LNCaP clone FGC (cell line): ENCODE results near the gene TMEM54.

ENCODE experiments used
- DNase-seq: peaks from one replicate; pipeline ENCODE4 v3.0.0-alpha.2; 2011; ENCODE audit warnings: low read depth
- H3K4me3 ChIP-seq: 2 replicates; pipeline ENCODE4 v1.5.1; 2011; ENCODE audit warnings: mild to moderate bottlenecking, low read depth, low read length, control low read depth
- CTCF ChIP-seq: IDR thresholded peaks from 2 replicates; pipeline ENCODE4 v1.5.1; 2012; ENCODE audit warnings: mild to moderate bottlenecking; ENCODE audit not compliant: control insufficient read depth, insufficient read depth; ENCODE audit errors: extremely low read depth

TMEM54 gene

GRCh38 chr1:32944180-32944579, 43.0 kb upstream of the TMEM54 start:
- DNase-seq = no peak
- no peak overlapping the region for H3K4me3 ChIP-seq
- TF ChIP-seq CTCF = no peak

- TF ChIP-seq CTCF = no peak
- H3K4me3 ChIP-seq = no peak overlapping the region
- no peak for DNase-seq
Measured at GRCh38 chr1:32939655-32940371, 38.6 kb upstream of the TMEM54 start.

GRCh38 chr1:32937061-32937460, 35.9 kb upstream of the TMEM54 start:
- no peak for TF ChIP-seq CTCF
- no peak for DNase-seq
- no peak overlapping the region for H3K4me3 ChIP-seq

- no peak for TF ChIP-seq CTCF
- no peak overlapping the region for H3K4me3 ChIP-seq
- DNase-seq = no peak
Measured at GRCh38 chr1:32934535-32934934, 33.3 kb upstream of the TMEM54 start.

- DNase-seq = peak; percentile 89
- no peak overlapping the region for H3K4me3 ChIP-seq
- no peak for TF ChIP-seq CTCF
Measured at GRCh38 chr1:32933742-32934322, 32.6 kb upstream of the TMEM54 start.

GRCh38 chr1:32931760-32932159, 30.6 kb upstream of the TMEM54 start:
- TF ChIP-seq CTCF = no peak
- no peak for DNase-seq
- H3K4me3 ChIP-seq = no peak overlapping the region

GRCh38 chr1:32929366-32929765, 28.2 kb upstream of the TMEM54 start:
- no peak for DNase-seq
- no peak for TF ChIP-seq CTCF
- H3K4me3 ChIP-seq = no peak overlapping the region
